NB4 (cell line): ENCODE data around the gene BFSP1.

Source experiments
- DNase-seq: peaks from one replicate; pipeline ENCODE4 v3.0.0; 2010; ENCODE audit warnings: low read depth
- H3K4me3 ChIP-seq: one replicate; pipeline ENCODE4 v1.5.1; 2011; ENCODE audit warnings: mild to moderate bottlenecking, low read depth, low read length, moderate library complexity
- CTCF ChIP-seq: IDR thresholded peaks from one replicate; pipeline ENCODE4 v1.5.1; 2012; ENCODE audit warnings: low read depth, low read length
- MAX ChIP-seq: IDR thresholded peaks from 2 replicates; pipeline ENCODE4 v1.6.1; 2011; ENCODE audit warnings: low read depth, low read length
- MYC ChIP-seq: IDR thresholded peaks from 2 replicates; pipeline ENCODE4 v1.6.1; 2011; ENCODE audit warnings: low read depth, low read length
- POLR2A ChIP-seq: IDR thresholded peaks from 2 replicates; pipeline ENCODE4 v1.6.1; 2011; ENCODE audit warnings: mild to moderate bottlenecking; ENCODE audit not compliant: insufficient read length; ENCODE audit errors: extremely low read depth

Gene BFSP1

DNA sequence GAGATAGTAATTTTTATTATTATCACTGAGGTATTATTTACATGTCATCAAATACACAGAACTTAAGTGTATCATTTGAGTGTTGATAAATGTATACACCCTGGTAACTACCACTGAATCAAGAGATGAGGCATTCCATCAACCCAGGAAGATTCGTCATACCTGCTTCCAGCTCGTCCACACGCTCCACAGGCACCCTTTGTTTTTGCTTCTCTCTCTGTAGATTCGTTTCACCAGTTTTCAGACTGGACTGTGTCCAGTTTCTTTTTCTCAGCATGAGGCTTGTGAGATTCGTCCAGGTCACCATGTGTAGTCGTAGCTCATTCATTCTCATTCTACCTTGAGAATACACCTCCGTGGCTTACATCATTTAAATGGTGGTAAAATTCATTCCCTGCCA is 64.5 kb downstream of the BFSP1 start:
- TF ChIP-seq POLR2A (no peak), CTCF (no peak), MYC (no peak), MAX (no peak)
- no peak for DNase-seq

GRCh38 chr20:17465236-17465635 is 65.9 kb downstream of the BFSP1 start:
- DNase-seq: no peak
- TF ChIP-seq MYC: no peak
- TF ChIP-seq MAX: no peak
- no peak for TF ChIP-seq POLR2A
- no peak for TF ChIP-seq CTCF

More for the DNA sequence above, 64.5 kb downstream of the BFSP1 start:
- H3K4me3 ChIP-seq: no peak overlapping the region

GRCh38 chr20:17463711-17464110 is 67.5 kb downstream of the BFSP1 start:
- DNase-seq: no peak
- no peak for TF ChIP-seq MAX
- no peak for TF ChIP-seq CTCF
- no peak for TF ChIP-seq MYC
- no peak overlapping the region for H3K4me3 ChIP-seq

More at GRCh38 chr20:17465236-17465635, 65.9 kb downstream of the BFSP1 start:
- no peak overlapping the region for H3K4me3 ChIP-seq

DNA sequence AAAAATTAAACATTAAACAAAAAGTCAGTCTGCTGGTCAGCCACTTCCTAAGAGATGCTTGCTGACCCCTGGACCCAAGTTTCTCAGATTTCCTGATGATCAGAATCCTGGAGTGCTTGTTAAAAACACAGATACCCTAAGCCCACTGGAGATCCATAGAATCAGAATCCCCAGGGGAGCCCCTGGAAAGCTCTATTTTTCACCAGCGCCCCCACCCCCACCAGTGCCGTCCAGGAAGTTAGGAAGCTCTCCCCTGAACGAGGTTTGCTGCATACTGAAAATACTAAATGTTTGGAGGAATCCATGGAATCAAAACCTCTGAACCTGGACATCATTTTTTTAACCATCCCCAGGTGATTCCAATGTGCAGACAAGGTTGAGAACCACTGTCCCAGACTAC is 69.2 kb downstream of the BFSP1 start:
- TF ChIP-seq MYC (no peak), CTCF (no peak), POLR2A (no peak), MAX (no peak)
- H3K4me3 ChIP-seq: no peak overlapping the region
- no peak for DNase-seq

- TF ChIP-seq POLR2A (no peak), MYC (no peak), CTCF (no peak)
- H3K4me3 ChIP-seq: no peak overlapping the region
- DNase-seq: no peak
Measured at GRCh38 chr20:17460119-17460518, 71.1 kb downstream of the BFSP1 start.

GRCh38 chr20:17457588-17458190 is 73.5 kb downstream of the BFSP1 start:
- no peak overlapping the region for H3K4me3 ChIP-seq
- DNase-seq: no peak
- no peak for TF ChIP-seq POLR2A
- no peak for TF ChIP-seq MAX
- no peak for TF ChIP-seq MYC
- no peak for TF ChIP-seq CTCF
